Cardiac ventricle fibroblast (primary cell): Measurements from ENCODE around the gene SURF1. TPM values are rescaled to one million over a fixed set of nuclear protein-coding genes. Genes with fewer than 3 reads are reported as not detected.

Source experiments
- total RNA-seq: library from RNA; depleted of rRNA; stranded (reverse); fragments of >200 nt; gene quantifications from 2 replicates; pipeline ENCODE4 v1.2.3, GENCODE V29; 2015

SURF1 gene
- total RNA-seq: 33.7 and 38.0 TPM in 2 replicates

GRCh38 chr9:133356391-133357091 lies at the start of gene SURF1, which contains the start of gene SURF2:
SURF1 (minus strand) TSS chr9:133356487; CDS start chr9:133356453, 34 bp downstream.
SURF2 (plus strand) TSS chr9:133356550; CDS start chr9:133356593, 43 bp downstream.

DNA sequence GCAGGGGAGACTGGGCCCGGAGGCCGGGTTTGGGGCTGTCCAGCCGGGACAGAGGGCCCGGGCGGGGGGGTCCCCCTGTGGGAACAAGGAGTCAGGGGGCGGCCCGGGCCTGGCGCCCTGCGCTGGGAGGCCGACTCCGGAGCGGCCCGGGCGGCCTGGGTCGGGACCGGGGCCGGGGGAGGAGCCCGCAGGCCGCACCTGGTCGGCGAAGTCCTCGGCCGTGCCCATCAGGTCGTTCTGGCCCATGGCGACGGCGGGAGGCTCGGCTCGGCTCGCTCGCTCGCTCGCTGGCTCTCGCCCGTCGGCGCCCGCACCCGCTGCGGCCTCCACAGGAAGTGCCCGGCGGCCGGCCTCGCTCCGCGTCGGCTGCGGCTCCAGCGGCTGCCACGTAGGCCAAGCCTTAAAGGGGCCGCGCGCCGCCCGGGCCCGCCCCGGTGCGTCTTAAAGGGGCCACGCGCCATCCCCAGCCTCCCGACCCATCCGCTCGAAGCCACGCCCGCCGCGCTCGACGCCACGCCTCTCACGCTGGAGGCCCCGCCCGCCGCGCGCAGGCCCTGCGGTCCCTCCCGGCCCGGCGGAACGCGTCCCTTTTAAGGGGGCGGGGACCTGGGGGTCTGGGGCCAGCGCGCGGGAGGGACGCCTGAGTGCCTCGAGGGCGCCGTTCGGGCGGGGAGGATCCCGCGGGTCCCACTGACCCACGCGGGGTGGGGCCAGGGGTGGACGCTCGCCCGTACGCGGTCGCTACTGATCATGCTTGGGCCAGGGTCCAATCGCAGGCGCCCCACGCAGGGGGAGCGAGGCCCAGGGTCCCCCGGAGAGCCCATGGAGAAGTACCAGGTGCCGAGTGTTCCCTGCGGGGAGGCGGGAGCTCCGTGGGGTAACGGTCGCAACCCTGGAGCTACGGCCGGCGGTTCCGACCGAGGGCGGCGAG lies 19.7 kb upstream of the SURF1 start, which contains the start of the genes STKLD1 and SURF4:
TSS of gene STKLD1 (plus strand) at position 643 of the 931 bp plus-strand sequence. CDS start at position 751, 108 bp downstream.
TSS of gene SURF4 (minus strand) at position 337 of the 931 bp plus-strand sequence. CDS start at position 246, 91 bp downstream.

DNA sequence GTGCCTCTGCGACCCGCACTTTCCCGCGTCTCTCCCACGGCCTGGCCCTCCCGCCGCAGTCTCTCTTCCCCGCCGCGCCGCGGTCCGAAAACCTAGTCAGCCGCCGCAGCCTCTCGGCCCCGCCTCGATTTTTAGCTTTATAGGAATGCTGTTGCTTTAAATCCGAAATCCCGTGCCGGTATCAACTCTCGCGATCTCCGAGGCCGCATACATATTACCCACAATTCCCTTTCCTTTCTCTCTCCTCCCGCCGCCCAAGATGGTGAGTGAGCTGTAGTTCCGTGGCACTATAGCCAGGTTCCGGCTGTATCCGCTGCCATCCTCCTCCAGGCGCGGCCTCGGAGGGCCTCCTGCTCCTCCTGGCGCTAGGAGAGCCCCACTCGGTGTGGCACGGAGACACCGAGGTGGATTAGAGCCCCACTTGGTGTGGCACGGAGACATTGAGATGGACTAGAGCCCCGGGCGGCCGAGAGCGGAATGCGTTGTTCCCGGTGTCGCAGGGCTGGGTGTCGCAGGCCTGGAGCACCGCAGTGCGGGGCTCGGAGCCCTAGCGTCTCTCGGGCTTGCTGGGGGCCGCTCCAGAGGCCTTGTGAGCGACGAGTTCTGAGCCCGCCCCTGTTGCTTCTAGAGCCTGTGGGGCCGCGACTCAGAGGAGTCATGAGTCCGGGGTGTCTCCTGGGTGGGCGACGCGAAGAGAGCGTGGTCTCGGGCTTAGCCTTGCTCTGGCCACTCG lies 8.1 kb downstream of the SURF1 start, which contains the start of the genes MED22 and RPL7A:
TSS of gene MED22 (minus strand) at position 147 of the 733 bp plus-strand sequence. CDS start 1,469 bp downstream, outside the sequence.
TSS of gene RPL7A (plus strand) at position 234 of the 733 bp plus-strand sequence. CDS start at position 260, 26 bp downstream.

DNA sequence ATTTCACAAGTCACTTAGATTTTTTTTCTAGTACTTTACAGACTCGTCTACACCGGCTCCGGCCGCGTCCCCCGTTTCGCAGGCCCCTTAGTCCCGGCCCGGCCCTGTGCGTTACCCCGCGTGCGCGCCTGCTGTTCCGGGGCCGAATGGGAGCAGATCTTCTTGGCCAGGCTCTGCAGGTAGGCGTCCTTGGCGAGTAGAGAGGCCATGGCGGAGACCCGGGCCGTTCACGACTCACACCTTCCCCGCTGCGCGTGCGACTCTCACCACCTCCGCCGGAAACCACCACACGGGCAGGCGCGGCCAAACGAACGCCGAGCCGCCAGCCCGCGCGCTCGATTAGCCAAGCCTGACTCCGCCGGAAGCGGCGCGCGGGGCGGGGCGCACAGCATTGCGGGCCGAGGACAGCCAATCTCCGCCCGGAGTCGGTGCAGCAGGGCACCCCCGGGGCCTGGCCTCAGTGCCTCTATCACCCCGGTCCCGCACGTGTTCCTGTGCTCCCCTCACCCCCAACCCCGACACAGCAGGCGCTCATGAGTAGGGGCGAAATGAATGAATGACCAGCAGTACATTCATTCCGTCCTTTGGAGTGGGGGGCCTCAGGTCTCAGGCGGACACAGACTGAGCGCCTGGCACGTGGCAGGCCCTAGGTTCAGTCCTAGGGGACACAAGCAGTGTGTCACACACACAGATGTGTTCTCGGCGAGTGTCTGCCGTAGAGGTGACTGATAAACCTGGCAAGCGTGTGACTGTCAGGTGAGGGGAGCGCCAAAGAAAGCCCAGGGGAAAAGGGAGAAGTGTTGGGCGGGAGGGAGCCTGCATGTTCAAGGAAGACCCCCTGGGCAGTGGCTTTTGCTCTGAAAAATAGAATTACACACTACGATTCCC lies 20.1 kb downstream of the SURF1 start, which contains the start of gene SURF6:
TSS of gene SURF6 (minus strand) at position 265 of the 888 bp plus-strand sequence. CDS start at position 209, 56 bp downstream.

Other genes starting within 250 kb of the SURF1 start
- gene RALGDS, start 235.2 kb downstream of the SURF1 start, total RNA-seq: 9.6 TPM in 2 replicates
- gene GBGT1, start 192.6 kb downstream of the SURF1 start, total RNA-seq: 4.1 and 6.6 TPM in 2 replicates
- gene OBP2B, start 147.2 kb downstream of the SURF1 start, total RNA-seq: not detected in 2 replicates
- gene ABO, start 81.3 kb downstream of the SURF1 start, total RNA-seq: 0.06 TPM in 1 of 2 replicates, not detected in the other
- gene SURF6, start 20.3 kb downstream of the SURF1 start, total RNA-seq: 14.2 and 22.4 TPM in 2 replicates
- gene MED22, start 8.4 kb downstream of the SURF1 start, total RNA-seq: 9.4 and 19.7 TPM in 2 replicates
- gene RPL7A, start 8.3 kb downstream of the SURF1 start, total RNA-seq: 3,323 and 3,336 TPM in 2 replicates
- gene SURF2, start 63 bp upstream of the SURF1 start, total RNA-seq: 17.9 and 19.8 TPM in 2 replicates
- 252 and 275 TPM in 2 replicates for gene SURF4, start 19.6 kb upstream of the SURF1 start, total RNA-seq
- gene STKLD1, start 19.9 kb upstream of the SURF1 start, total RNA-seq: 0.34 TPM in 1 of 2 replicates, not detected in the other
- gene REXO4, start 61.5 kb upstream of the SURF1 start, total RNA-seq: 20.2 and 23.3 TPM in 2 replicates
- gene ADAMTS13, start 65.9 kb upstream of the SURF1 start, total RNA-seq: 2.2 and 3.4 TPM in 2 replicates
- 7.1 and 8.8 TPM in 2 replicates for gene CACFD1, start 103.5 kb upstream of the SURF1 start, total RNA-seq
- gene SLC2A6, start 122.6 kb upstream of the SURF1 start, total RNA-seq: 7.0 and 7.7 TPM in 2 replicates
- gene MYMK, start 168.5 kb upstream of the SURF1 start, total RNA-seq: not detected in 2 replicates
- gene ADAMTSL2, start 178.2 kb upstream of the SURF1 start, total RNA-seq: 5.8 and 6.8 TPM in 2 replicates